GM12878 (cell line): ENCODE measurements around the gene NAGK. TPM values are rescaled to one million over a fixed set of nuclear protein-coding genes. Genes with fewer than 3 reads are reported as not detected.

Experiments
- BRCA1 ChIP-seq: IDR thresholded peaks from 2 replicates; pipeline ENCODE4 v1.6.1; 2011; ENCODE audit warnings: low read depth, low read length, improper control_type of control experiment
- CREM ChIP-seq: IDR thresholded peaks from 2 replicates; pipeline ENCODE4 v1.6.1; 2014; ENCODE audit warnings: antibody characterized with exemption, low read depth
- DPF2 ChIP-seq: fragments of 450-650 bp; IDR thresholded peaks from 2 replicates; pipeline ENCODE4 v1.6.1; 2017; ENCODE audit warnings: mild to moderate bottlenecking
- EGR1 ChIP-seq, 2 experiments: IDR thresholded peaks; 1 replicate in 1 of 2; 2 replicates in 1 of 2; pipeline ENCODE4 v1.6.1; 2011 to 2012; ENCODE audit warnings: low read depth in 2 of 2, low read length in 2 of 2, borderline replicate concordance in 1 of 2, mild to moderate bottlenecking in 1 of 2, moderate library complexity in 1 of 2
- EZH2 ChIP-seq: IDR thresholded peaks from 2 replicates; pipeline ENCODE4 v1.6.1; 2012; ENCODE audit warnings: low read depth, mild to moderate bottlenecking, control low read depth, inconsistent platforms, low read length, borderline replicate concordance; ENCODE audit not compliant: control insufficient read depth
- IKZF1 ChIP-seq: fragments of 450-650 bp; conservative IDR thresholded peaks from 2 replicates; pipeline ENCODE4 v1.6.1; 2017; ENCODE audit warnings: antibody characterized with exemption, mild to moderate bottlenecking
- IKZF2 ChIP-seq, 2 experiments: fragments of 450-650 bp; IDR thresholded peaks; 2 replicates each; pipeline ENCODE4 v1.6.1; 2017; ENCODE audit warnings: mild to moderate bottlenecking in 2 of 2, moderate library complexity in 2 of 2
- IRF4 ChIP-seq: IDR thresholded peaks from 2 replicates; pipeline ENCODE4 v1.6.1; 2011; ENCODE audit warnings: low read depth, low read length
- KAT2A ChIP-seq: conservative IDR thresholded peaks from 2 replicates; pipeline ENCODE4 v1.6.1; 2011; ENCODE audit warnings: low read depth, low read length; ENCODE audit not compliant: control insufficient read depth
- MYC ChIP-seq: IDR thresholded peaks from 2 replicates; pipeline ENCODE4 v1.6.1; 2011; ENCODE audit warnings: mild to moderate bottlenecking, low read length, moderate library complexity, inconsistent platforms; ENCODE audit not compliant: insufficient read depth, insufficient replicate concordance, insufficient read length, severe bottlenecking
- RBBP5 ChIP-seq: fragments of 200-600 bp; sonication (generic); conservative IDR thresholded peaks from 2 replicates; pipeline ENCODE4 v1.6.1; 2016
- ZNF217 ChIP-seq: fragments of 450-650 bp; IDR thresholded peaks from 2 replicates; pipeline ENCODE4 v1.6.1; 2017; ENCODE audit warnings: antibody characterized with exemption, mild to moderate bottlenecking
- polyA plus RNA-seq, 11 experiments: library from polyadenylated mRNA; depleted of rRNA in 4 of 11; unstranded in 6 of 11; stranded (reverse) in 5 of 11; fragments of >200 nt; fragmentation: Nextera tagmentation in 4 of 11; fragmentation: Illumina TruSeq in 1 of 11; extraction: Ambion mirVana in 4 of 11; extraction: Trizol in 1 of 11; gene quantifications; 1 replicate in 1 of 11; 2 replicates in 10 of 11; pipeline versions ENCODE4 v1.2.1 to v1.2.3, GENCODE V29; 2011 to 2016; ENCODE audit warnings: inconsistent platforms in 2 of 11, missing spikeins in 2 of 11, low read depth in 1 of 11
- total RNA-seq, 4 experiments: library from RNA; depleted of rRNA in 3 of 4; stranded (reverse); fragments of >200 nt in 3 of 4; fragmentation: Illumina TruSeq in 1 of 4; extraction: Trizol in 1 of 4; gene quantifications; 2 replicates each; pipeline versions ENCODE4 v1.2.1 to v1.2.3, GENCODE V29; 2013 to 2021
- TF ChIP-seq, protein P1 (sequence below), 3 experiments: IDR thresholded peaks in 2 of 3; conservative IDR thresholded peaks in 1 of 3; 2 replicates each; pipeline ENCODE4 v1.5.1; 2011; ENCODE audit warnings: low read depth in 3 of 3, low read length in 3 of 3, mild to moderate bottlenecking in 3 of 3, control low read depth in 2 of 3, moderate library complexity in 2 of 3, inconsistent platforms in 1 of 3, mixed read lengths in 1 of 3; ENCODE audit not compliant: control insufficient read depth in 2 of 3, insufficient read depth in 1 of 3; ENCODE audit errors: extremely low read depth in 1 of 3
- TF ChIP-seq, protein P2 (sequence below): IDR thresholded peaks from 2 replicates; pipeline ENCODE4 v1.6.1; 2012; ENCODE audit warnings: mild to moderate bottlenecking, low read depth, low read length
- TF ChIP-seq, protein P3 (sequence below): fragments of 450-650 bp; IDR thresholded peaks from 2 replicates; pipeline ENCODE4 v1.6.1; 2017; ENCODE audit warnings: mild to moderate bottlenecking, low read depth, inconsistent platforms; ENCODE audit not compliant: poor library complexity, severe bottlenecking

NAGK gene
- total and polyA plus RNA-seq, 10 of the 15 experiments (the other 5 are each of a cell fraction or from before 2014, with no cell fraction given): 67.7 to 137 (median 115) TPM

DNA sequence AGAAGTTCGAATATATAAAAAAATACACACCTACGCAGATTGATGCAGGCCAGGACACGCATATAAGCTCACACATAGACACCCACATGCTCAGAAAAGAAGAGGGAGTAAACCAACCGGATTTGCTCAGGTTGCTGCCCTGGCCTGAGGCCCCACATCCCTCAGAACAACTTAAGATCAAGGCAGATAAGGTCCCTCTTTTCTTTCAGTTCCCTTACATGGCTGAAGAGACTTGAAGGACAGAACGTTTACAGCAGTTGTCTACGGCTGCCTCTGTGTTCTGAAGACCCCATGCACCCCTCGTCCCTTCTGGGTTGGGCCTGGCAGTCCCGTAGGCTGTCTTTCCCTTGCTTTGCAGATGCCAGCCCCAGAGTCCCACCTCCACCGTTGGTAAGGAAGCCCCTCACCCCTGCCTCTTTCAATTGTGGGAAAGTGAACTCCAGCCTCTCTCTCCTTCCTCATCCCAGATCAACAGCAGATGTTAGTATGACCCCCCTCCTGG, 4.3 kb upstream of the NAGK start (continued):
- no peak for TF ChIP-seq KAT2A
- no peak for TF ChIP-seq RBBP5
- TF ChIP-seq, protein P1, sequence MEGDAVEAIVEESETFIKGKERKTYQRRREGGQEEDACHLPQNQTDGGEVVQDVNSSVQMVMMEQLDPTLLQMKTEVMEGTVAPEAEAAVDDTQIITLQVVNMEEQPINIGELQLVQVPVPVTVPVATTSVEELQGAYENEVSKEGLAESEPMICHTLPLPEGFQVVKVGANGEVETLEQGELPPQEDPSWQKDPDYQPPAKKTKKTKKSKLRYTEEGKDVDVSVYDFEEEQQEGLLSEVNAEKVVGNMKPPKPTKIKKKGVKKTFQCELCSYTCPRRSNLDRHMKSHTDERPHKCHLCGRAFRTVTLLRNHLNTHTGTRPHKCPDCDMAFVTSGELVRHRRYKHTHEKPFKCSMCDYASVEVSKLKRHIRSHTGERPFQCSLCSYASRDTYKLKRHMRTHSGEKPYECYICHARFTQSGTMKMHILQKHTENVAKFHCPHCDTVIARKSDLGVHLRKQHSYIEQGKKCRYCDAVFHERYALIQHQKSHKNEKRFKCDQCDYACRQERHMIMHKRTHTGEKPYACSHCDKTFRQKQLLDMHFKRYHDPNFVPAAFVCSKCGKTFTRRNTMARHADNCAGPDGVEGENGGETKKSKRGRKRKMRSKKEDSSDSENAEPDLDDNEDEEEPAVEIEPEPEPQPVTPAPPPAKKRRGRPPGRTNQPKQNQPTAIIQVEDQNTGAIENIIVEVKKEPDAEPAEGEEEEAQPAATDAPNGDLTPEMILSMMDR (IDR thresholded peaks at IDR 0.05 in 2 of 3, conservative IDR thresholded peaks at IDR 0.05 in 1 of 3; ENCODE audit: control insufficient read depth in 2 of 3, extremely low read depth in 1 of 3, insufficient read depth in 1 of 3, low read depth in 3 of 3, low read length in 3 of 3): no peak
- TF ChIP-seq, protein P2, sequence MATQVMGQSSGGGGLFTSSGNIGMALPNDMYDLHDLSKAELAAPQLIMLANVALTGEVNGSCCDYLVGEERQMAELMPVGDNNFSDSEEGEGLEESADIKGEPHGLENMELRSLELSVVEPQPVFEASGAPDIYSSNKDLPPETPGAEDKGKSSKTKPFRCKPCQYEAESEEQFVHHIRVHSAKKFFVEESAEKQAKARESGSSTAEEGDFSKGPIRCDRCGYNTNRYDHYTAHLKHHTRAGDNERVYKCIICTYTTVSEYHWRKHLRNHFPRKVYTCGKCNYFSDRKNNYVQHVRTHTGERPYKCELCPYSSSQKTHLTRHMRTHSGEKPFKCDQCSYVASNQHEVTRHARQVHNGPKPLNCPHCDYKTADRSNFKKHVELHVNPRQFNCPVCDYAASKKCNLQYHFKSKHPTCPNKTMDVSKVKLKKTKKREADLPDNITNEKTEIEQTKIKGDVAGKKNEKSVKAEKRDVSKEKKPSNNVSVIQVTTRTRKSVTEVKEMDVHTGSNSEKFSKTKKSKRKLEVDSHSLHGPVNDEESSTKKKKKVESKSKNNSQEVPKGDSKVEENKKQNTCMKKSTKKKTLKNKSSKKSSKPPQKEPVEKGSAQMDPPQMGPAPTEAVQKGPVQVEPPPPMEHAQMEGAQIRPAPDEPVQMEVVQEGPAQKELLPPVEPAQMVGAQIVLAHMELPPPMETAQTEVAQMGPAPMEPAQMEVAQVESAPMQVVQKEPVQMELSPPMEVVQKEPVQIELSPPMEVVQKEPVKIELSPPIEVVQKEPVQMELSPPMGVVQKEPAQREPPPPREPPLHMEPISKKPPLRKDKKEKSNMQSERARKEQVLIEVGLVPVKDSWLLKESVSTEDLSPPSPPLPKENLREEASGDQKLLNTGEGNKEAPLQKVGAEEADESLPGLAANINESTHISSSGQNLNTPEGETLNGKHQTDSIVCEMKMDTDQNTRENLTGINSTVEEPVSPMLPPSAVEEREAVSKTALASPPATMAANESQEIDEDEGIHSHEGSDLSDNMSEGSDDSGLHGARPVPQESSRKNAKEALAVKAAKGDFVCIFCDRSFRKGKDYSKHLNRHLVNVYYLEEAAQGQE: no peak
- no peak for TF ChIP-seq EZH2
- TF ChIP-seq IKZF2 (IDR thresholded peaks at IDR 0.05): no peak
- TF ChIP-seq IKZF1: no peak
- TF ChIP-seq DPF2: no peak; the same call in 1 of the 2 replicates
- TF ChIP-seq IRF4: 0 out of 2 replicates have a peak, but pooled peaks have one; percentile 42
- no peak for TF ChIP-seq MYC
- peak in 1 of 2 experiments; percentile 58; a peak in 1 of 3 replicates for TF ChIP-seq EGR1 (IDR thresholded peaks at IDR 0.05; ENCODE audit: borderline replicate concordance in 1 of 2, low read depth in 2 of 2, low read length in 2 of 2)
- peak; percentile 33; the same call in 1 of the 2 replicates for TF ChIP-seq CREM
- no peak for TF ChIP-seq BRCA1
- TF ChIP-seq, protein P3, sequence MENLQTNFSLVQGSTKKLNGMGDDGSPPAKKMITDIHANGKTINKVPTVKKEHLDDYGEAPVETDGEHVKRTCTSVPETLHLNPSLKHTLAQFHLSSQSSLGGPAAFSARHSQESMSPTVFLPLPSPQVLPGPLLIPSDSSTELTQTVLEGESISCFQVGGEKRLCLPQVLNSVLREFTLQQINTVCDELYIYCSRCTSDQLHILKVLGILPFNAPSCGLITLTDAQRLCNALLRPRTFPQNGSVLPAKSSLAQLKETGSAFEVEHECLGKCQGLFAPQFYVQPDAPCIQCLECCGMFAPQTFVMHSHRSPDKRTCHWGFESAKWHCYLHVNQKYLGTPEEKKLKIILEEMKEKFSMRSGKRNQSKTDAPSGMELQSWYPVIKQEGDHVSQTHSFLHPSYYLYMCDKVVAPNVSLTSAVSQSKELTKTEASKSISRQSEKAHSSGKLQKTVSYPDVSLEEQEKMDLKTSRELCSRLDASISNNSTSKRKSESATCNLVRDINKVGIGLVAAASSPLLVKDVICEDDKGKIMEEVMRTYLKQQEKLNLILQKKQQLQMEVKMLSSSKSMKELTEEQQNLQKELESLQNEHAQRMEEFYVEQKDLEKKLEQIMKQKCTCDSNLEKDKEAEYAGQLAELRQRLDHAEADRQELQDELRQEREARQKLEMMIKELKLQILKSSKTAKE: no peak
- no peak for TF ChIP-seq ZNF217
